NCI-H1105 (cell line): Measurements from ENCODE around the gene PLXNC1.

Experiments used
- DNase-seq: peaks from one replicate; lab custom pipeline; 2025; lab: John Stamatoyannopoulos, UW

PLXNC1 gene

DNA sequence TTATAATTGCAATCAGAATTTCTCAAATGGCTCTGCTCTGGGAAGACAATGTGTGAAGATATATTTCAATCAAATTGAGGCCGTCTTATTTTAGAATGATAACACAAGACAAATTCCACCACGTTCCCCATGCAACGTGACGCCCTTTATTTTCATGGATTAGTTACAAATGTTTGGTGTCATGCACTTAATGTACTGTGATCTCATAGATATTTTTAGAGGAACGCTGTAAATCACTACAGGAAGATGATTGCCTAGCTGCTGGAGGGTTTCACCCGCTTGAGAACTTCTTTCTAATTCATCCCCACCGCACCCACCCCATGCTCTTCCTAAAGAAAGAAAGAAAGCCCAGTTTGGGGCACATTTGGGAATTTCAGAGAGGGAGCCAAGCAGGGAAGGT lies 117.2 kb downstream of the PLXNC1 start:
- DNase-seq: no peak

DNA sequence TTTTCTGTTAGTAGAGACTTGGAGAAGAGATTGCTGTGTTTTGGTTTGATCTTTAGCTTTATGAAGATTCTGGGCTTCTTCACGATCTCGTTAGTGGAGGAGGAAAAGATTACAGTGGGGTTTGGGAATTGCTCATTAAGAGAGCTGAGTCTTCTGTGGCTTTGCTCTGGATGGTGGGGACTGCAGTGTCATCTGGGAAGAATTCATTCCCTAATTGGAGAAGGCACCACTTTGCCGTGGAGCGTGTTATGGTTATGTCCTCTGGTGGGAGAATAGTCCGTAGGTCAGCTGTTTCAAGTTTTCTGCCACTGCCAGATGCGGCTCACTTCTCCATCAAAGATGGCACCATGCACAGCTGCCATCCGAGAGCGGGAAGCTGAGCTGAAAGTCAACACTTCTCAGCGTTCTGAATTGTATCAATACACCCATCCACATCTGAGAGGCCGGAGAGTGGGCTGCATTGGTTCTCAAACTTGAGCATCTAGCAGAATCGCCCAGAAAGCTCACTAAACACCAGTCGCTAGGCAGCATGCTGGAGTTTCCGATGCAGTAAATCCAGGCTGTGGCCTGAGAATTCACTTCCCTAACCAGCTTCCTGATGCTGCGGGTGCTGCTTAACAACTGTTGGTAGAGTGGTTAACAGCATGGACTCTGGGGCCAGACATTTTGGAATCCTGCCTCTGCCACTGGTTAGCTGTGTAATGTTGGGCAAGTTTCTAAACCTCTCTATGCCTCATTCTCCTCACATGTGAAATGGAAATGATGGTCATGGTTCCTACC lies 117.8 kb downstream of the PLXNC1 start:
- no peak for DNase-seq

- DNase-seq: no peak
These were observed 118.6 kb downstream of the PLXNC1 start for GRCh38 chr12:94266796-94267536.

DNA sequence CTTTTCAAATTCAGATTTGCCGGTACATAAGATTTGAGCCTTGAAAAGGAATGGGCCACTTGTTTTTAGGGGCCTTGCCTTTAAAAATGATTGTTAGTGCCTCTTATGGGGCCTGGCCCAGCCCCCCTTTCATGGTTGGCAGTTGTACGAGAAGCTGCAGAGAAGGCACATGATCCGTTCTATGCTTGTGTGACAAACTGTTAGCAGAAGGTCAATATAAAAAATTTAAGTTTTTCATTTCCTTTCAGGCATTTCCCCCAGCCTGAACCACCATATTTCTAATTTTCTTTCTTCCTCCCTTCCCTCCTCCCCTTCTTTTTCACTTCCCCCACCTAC lies 119.1 kb downstream of the PLXNC1 start:
- no peak for DNase-seq

GRCh38 chr12:94267921-94268471 lies 119.6 kb downstream of the PLXNC1 start:
- DNase-seq: no peak

- no peak for DNase-seq
These were observed 121.1 kb downstream of the PLXNC1 start for GRCh38 chr12:94269316-94269999.

DNA sequence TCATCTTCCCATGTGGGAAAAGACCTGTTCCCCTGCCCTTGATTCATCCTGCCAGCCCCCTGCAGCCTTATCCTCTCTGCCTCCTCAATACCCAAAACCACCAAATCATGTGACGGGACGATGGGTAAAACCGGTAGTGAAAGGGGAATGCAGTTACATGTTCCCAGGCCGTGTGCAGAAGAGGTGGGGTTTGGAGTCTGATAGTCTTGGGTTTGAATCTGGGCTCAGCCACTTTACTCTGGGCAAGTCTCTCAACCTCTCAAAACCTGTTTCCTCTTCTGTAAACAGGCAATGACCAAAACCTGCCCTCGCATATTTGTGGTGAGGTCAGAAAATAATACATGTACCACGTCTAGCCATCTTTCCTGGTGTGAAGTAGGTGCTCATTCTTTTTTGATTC lies 123.0 kb downstream of the PLXNC1 start:
- DNase-seq: no peak

GRCh38 chr12:94272280-94272679 lies 123.9 kb downstream of the PLXNC1 start:
- DNase-seq: no peak

DNA sequence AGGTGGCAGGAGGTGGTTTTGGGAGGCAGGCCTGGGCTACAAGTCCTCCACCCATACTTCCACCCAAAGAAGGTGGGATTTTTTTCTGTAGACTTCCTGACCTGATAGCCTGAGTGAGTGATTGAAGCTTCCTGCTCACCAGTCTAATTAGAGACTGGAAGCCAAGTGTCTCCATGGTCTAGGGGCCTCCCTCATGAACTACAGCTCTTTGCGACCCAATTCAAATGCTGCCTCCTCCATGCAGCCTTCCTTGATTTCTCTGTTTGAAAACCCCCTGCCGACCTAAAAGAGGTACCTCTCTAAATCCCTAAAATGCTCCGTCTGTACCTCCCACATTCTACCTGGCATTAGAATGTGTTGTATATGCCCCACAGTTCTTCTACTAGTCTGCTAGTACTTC lies 124.9 kb downstream of the PLXNC1 start:
- DNase-seq: no peak

DNA sequence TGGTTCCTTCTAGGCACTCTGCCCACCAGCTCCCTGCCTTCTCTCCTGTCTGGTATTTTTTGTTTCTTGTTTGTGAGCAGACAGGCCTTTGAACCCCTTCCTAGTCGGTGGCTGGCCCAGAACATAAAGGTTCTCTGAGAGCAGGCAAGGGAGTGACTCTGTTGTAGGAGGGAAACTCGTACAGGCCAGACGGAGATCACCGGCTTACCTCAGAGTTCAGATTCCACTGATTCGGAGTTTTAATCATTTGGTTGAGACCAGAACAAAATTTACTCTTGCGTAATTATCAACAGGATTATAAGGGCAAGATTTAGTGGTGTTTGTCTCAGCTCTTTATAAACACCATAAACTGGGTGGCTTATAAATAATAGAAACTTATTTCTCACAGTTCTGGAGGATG lies 128.3 kb downstream of the PLXNC1 start:
- no peak for DNase-seq

- no peak for DNase-seq
These were observed 129.1 kb downstream of the PLXNC1 start for GRCh38 chr12:94277426-94278000.

DNA sequence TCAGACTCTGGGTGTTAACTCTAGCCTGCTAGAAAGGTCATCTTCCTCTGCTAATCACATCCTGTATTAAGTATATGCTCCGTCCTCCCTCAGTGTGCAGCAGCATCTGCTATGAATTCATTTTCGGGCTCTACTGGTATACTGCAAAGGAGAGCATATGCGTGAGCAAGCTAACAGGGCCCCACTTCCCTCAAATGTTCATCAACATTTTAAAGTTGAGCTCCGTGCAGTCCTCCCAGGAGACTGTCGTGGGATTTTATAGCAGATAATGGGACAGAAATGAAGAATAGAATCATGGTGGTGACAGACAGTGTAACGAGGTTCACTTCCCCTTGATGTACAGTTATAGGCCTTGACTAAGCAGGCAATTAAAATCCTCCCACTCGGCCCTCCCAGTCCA lies 131.7 kb downstream of the PLXNC1 start:
- DNase-seq: no peak

DNA sequence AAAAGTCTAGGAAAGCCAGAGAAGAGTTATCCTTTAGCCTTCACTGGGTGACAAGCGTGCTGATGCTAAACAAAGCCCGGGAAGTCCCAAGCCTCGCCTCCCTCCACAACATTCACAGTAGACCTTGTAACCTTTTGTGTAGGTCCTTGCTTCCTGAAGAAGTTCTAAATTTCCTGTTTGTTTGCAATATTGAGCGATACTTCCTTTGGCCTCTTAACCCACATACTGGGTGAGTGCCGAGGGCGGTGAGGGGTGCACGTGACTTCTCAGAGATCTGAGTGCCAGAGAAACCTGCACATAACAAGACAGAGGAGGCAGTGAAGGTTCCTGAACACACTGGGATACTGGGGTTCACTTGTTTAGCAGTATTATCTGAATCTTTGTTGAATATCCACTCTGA lies 134.3 kb downstream of the PLXNC1 start:
- no peak for DNase-seq

GRCh38 chr12:94284046-94284445 lies 135.7 kb downstream of the PLXNC1 start:
- no peak for DNase-seq

DNA sequence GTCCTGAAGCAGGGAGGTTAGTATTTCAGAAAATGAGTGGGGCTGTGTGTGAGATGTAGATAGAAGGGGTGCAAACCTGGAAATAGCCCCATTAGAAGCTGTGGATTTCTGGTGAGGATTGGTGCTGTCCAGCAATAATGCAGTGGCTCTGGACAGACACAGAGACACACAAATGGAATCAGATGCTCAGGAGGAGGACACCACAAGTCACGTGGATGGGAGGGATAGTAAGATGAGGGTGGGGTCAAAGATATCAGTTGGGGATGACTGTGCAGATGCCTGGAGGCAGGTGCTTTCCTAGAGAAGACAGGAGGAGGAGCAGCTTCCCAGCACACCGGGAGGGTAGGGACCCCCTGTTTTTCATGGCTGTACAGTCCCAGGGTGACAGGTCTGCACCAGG lies 136.5 kb downstream of the PLXNC1 start:
- no peak for DNase-seq

GRCh38 chr12:94285943-94286582 lies 137.7 kb downstream of the PLXNC1 start:
- DNase-seq: no peak

DNA sequence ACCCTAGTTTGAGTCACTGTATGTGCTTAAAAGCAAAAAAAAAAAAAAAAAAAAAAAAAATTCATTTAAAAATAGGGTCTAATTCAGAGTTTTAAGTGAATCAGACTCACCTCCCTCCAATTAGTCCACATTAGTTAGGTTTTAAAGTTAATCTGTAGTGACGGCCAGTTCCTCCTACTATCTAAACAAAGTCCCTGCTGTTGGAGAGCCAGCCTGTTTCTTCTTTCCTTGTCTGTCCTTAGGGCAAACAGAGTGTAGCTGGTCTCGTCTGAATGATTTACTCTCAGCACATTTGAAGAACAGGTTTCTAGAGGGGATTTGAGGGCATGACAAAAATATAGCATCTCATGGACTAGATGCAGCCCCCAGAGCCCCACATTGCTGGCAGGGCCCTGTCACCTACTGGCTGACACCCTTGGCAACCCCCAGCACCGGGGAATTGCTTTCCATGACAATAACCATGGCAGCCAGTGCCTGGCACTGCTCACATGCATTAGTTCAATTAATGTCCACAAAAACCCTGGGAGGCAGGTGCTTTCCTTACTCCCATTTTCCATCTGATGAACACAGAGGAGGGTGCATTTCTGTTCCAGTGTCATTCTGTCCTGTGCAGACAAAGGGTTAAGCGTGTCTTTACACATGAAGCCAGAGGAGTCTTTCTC lies 138.3 kb downstream of the PLXNC1 start:
- DNase-seq: peak; percentile 3

DNA sequence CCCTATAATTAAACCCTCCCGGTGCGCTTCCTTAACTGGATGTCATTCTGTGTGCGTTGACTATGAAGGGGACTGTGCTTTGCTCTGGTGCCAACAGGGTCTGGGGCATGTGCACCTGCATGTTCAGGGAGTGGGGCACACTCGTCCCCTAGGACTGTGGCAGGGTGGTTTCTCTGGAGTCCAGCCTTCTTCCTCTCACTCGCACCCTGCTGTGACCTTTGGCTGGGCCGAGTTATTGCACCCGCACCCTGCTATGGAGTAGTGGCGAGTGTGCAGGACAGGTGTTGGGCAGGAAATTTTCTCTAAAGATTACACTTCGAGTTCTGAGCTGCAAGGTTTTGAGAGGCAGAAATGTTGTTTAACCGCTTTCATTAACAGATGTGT lies 138.9 kb downstream of the PLXNC1 start:
- DNase-seq: no peak

- DNase-seq: peak; percentile 1
These were observed 141.3 kb downstream of the PLXNC1 start for GRCh38 chr12:94289461-94290312.

GRCh38 chr12:94290353-94290752 lies 142.0 kb downstream of the PLXNC1 start:
- no peak for DNase-seq
